Fibroblast of skin of left biceps (primary cell): ENCODE measurements around the gene MYO3A.
"Not testable (repeated sequence)": the region's sequence is repeated elsewhere in the genome, so short reads cannot be mapped to it uniquely, and the experiment has no call there.

Experiments
- DNase-seq, 2 experiments: peaks; one replicate each; pipeline ENCODE4 v3.0.0-alpha.2; 2013; ENCODE audit warnings: low read depth in 2 of 2

MYO3A gene

DNA sequence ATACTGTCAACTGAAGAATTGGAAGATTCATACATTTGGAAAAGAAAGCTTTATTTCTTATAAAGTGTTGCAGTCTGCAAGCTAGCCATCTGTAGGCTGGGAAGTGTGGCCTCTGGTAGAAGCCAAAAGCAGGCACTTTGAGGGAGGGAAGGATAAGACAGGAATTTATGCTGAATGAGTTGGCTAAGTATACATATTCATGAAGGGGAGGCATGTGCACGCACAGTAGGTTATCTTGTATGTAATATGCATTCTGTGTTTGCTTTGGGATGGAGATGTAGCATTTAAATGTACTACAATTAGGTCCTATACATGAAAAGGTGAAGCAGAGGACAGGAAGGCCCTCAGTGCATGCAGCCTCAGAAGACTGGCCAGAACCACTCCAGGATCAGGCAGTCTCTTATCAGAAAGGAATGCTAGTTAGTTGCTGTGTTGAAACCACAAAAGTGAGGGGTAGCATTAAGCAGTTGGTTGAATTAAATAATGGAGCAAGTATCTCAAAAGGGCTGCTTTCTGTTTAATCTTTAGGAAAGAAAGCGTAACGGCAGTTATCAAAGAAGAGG lies 40.9 kb downstream of the MYO3A start:
- DNase-seq: no peak

DNA sequence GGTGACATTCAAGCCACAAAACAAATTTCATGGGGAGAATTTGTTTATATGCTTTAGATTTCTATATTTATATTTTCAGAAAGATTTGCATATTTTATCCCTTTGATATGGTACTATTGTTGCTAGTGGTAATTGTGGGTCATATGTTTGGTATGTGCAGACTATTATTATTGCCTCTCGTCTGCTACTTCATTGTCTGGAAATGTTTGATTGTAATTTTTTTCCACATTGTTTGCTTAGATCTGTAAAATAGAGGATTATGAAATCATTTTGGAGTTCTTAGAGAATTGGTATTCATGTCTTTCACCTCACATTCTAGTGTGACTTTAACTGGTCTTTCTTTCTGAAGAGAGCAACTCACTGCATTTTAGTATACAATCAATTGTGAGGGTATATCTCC lies 44.7 kb downstream of the MYO3A start:
- DNase-seq: no peak

DNA sequence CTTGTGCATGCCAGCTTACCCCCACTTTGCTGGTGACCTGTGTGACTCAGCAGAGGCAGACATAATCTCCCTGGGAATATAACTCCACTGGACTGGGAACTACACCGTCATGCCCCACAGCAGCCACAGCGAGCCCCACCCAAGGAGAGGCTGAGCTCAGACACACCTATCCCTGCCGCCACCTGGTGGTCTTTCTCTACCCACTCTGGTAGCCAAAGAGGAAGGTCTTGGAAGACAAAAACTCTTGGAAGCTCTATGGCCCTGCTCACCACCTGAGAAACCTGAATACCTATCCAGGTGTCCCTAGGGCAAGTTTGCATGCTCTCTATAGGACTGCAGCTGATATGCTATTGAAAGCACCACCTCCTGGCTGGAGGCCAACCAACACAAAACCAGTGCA lies 48.1 kb downstream of the MYO3A start:
- no peak for DNase-seq

DNA sequence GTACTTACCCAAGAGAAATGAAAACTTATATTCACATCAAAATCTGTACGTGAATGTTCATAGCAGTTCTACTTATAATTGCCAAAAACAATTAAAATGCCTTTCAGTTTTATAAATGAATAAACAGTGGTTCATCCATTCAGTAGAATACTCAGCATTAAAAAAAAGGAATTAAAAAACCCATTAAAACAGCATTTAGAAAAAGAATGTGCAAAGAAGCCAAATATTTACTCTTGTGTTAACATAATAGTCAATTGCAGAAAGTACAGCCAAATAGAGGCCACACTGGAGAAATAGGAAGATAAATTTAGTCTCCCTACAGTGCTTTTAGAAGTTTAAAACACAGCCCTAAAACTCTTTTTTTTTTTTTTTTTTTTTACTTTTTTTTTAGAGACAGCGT lies 54.6 kb downstream of the MYO3A start:
- no peak for DNase-seq

DNA sequence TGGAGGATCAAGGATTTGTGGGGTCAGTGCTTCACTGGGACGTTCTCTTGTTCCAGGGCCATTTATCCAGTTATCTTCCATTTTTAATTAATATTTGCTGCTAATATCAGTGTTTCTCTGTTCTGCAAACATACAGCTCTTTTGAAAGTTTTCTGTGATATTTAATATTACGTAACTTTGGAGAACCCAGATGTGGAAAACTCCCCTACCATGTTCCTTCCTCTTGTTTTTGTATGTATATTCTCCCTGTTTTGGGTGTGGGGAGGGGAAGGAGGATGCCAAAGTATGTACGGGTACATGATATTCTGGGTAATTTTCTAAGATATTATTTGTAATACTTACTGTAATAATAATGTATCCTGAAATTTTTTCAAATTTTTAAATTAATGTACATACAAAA lies 55.9 kb downstream of the MYO3A start:
- no peak for DNase-seq

DNA sequence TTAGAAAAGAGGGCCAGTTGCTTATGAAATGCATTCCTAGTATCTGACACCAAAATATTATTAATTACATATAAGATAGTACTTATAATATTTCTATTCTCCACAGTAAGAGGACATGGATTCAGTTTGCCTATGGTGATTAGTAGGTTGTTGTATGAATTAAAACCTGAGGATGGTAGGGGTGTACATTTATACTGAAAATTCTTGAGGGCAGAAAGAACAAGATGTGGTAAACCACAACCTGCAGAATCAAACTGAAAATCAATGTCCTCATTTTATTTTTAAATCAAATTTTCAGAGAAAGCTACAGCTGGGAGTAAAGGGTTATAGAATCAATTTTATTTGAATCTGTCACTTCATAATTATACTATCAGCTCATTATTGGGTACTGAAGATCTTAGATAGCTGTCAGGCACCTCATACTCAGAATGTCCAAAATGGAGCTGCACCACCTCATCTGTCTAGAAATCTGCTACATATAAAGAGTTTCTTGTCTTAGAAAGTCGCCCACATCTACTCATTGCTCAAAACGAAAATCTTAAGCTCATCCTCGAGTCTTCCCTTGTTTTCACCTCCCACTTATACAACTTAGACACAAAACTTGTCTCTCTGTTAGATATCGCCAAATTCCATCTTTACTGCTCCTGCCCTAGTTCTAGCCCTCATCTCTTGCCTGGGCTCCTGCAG lies 65.4 kb downstream of the MYO3A start:
- no peak for DNase-seq

DNA sequence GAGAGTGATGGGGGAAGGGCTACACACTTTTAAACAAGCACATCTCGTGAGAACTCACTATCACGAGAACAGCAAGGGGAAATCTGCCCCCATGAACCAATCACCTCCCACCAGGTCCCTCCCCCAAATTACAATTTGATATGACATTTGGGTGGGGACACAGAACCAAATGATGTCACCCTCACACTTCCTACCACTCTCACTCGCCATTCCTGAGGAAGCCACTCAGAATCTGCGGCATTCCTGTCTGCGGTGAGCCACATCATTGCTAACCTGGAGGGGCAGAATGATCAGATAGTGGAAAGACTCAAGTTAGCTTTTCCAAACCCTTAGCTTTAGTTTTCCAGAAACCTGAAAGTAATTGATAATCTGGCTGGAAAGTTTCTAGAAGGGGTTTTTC lies 66.9 kb downstream of the MYO3A start:
- no peak for DNase-seq

DNA sequence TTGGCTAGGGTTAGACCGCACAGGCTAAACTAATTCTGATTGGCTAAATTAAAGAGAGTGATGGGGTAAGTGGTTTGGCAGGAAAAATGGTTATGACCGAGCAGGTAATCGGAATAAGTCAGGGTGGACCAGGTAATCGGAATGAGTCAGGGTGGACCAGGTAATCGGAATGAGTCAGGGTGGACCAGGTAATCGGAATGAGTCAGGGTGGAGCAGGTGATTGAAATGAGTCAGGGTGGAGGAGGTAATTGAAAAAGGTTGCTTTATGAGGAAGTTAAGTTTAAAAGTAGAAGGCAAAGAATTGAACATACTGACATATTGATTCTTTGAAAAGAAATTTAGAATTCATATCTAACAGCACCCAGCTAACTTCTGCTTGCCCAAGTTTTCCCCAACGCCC lies 68.4 kb downstream of the MYO3A start:
- DNase-seq: not testable (repeated sequence)

DNA sequence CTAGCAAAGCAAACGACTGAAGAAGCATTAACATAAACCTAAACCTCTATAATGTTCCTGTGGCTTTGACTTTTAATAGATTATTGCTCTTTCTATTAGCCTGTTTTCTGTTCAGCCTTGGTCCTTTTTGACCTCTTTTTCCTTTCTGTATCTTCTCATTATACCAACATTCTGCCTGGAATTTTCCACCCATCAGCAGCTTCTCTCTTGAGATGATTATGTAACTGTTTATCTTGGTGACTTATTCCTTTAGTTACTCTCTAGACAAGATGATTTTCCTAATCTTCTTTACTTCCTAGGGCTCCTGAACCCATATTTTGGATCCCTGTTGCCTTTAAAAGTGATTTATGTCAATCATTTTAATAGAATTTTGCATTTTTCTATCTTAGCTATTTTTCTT lies 81.1 kb downstream of the MYO3A start:
- no peak for DNase-seq

DNA sequence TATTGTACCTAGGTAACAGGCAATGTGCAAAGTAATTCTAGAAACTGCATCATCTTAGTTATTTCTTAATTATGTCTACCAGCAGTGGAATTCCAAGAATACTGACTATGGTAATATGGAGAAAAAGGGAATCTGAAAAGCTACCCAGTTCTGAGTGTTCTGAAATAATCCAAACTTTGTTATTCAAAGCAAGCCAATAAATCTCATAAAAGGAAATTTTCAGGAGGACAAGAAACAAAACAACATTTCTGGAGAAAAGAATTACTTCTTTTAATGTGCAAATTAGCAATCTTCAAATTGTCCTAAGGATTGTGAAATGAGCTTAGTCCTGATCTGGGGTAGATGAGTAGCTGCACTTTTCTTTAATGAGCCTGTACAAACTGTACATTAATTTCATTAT lies 88.8 kb downstream of the MYO3A start:
- DNase-seq: no peak

DNA sequence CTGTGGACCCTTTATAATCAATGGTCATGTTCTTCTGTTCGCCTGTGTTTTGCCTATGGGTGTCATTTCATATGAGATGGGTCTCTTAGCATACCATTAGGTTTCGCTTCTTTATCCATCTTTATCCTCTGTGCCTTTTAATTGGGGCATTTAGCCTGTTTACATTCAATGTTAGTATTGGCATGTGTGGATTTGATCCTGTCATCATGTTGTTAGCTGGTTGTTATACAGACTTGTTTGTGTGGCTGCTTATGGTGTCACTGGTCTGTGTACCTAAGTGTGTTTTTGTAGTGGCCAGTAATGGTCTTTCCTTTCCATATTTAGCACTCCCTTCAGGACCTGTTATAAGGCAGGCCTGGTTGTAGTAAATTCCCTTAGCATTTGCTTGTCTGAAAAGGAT lies 90.3 kb downstream of the MYO3A start:
- DNase-seq: no peak

DNA sequence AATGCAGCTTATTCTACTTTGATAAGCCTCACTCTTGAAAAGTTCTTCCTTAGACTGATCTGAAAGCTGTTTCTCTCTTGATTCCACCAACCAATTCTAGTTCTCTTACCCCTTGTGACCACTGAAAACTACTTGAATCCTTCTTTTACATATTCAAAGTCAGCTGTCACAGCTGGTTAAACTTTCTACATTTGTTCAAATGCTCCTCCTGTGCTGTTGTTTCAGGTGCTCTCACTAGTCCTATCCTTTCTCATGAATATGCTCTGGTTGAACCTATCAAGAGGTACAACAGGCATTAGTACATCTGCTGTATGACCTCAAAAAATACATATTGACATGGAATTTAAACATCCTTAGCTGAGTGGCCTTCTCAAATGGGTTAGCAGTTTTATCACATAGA lies 91.5 kb downstream of the MYO3A start:
- no peak for DNase-seq

DNA sequence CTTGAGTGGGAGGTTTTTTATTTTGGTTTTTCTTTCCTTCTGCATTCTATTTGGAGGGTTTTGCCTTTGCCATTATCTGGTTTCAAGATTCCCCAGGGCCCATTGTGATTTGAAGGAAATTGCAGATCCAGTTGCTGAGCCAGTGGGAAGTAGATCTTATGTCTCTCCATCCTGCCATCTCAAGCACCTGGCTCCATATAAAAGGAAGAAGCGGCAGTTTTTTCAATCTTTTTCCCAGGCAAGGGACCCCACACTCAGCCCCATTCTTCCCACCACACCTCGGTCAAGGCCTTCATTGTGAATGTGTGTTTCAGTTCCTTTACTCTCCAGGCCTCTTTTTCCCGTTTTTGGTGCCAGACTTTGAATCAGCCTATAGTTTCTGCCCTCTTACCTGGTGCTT lies 95.8 kb downstream of the MYO3A start:
- no peak for DNase-seq

DNA sequence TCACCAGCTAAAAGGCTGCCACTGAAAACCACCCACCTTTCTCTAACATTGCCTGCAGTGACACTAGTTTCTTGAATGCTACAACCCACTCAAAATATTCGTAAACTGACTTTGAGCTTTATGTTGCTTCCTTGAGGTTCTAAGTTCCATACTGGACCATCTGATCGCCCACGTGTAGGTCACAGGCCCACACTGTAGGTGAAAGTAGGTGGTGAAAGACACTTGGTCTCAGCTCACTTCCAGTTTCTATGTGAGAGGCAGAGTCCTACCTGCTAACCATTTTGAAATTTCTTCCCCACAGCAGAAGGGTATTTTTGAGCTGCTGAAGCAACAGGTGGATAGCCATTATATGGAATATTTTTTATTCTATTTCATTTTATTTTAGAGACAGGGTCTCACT lies 97.3 kb downstream of the MYO3A start:
- no peak for DNase-seq

DNA sequence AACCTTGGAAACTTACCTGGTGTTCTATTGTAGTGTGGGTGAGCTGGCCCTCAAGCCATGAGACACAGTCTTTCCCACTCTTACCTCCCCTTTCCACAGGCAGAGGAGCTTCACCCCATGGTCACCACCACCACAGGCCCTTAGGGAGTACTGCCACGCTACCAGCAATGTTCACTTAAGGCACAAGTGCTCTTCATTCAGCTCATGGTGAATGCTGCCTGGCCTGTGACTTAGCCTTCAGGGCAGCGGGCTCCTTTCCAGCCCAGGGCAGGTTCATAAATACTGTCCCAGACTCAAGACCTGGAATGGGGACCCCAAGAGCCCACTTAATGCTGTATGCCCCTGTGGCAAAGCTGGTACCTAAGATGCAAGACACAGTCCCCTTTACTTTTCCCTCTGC lies 109.4 kb downstream of the MYO3A start:
- DNase-seq: no peak

DNA sequence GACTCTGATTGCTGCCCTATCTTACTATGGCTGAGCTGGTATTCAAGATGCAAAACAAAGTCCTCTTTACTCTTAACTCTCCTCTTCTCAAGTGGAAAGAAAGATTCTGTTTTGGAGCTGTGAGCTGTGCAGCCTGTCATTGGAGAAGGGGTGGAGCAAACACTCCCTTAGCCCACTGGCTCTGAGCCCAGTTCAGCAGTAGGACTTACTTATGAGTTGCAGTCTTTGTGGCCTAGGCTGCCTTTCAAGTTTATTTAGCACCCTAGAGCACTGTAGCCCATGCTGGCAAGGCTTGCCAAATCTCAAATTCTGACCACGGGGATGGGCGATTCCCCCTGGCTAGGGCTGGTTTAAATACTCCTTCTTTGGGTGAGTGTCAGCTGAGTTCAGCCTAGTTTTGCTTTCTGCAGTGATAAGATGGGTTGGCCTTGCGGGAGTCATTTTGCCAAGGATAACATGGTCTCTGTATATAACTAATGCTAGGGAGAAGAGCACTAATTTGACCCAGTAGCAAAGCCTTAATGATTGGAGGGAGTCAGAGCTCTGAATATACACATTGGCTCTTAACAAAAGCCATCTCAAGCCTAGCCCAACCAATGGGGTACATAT lies 110.2 kb downstream of the MYO3A start:
- DNase-seq: no peak

DNA sequence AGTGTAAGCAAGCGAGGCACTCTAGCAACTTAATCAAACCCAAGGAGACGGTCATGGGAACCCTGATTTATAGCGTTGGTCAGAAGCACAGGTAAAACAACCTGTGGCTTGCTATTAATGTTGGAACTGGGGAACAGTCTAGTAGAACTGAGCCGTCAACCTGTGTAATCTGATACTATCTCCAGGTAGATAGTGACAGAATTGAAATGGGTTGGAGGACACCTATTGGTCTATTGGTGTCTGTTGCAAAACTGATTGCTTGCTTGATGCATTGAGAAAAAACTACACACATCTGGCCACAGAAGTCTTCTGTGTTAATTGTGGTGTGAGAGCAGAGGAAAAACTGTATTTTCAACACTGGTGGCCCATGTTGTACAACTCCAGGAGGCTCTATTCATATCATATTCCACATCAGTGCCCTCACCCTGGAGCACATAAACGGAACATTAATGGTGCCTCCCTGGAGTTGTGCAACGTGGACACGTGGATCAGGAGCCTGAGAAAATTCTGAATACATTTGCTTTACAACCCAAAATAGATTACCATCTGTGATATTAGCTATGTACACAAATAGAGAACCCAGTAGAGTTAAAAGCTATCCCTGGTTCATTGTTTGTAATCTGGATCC lies 112.2 kb downstream of the MYO3A start:
- DNase-seq: no peak

DNA sequence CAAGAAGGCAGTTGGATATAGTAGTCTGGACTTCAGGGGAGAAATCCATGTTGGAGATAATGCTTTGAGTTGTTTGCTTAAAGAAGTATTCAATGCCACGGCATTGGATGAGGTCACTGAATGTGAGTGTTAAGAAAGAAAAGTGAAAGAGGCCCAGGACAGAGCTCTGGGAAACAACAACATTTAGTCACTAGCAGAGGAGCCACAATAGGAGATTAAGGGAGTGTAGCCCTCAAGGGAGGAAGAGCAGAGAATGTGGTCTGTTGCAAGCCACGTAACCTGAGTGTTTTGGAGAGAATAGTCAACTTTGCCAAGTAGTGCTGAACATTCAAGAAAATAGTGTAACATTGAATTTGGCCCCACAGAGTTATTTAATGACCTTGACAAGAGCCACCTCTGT lies 114.7 kb downstream of the MYO3A start:
- no peak for DNase-seq

DNA sequence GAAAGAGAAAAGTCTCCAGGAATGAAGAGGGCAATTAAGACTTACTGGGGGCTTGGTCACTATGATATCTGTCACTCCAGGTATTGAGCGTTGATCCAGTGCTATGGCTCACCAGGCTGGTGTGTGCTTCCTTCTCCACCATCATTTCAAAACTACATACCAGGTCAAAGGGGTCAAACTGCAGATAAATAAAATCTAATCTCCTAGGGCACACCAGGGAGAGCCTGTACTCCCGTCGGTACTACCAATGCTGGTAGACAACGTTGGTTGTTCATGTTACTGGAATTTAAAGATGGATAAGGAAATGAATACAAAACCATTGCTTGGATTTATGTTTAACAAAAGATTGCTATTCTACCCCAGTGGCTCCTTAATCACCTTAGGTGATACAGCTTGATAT lies 118.3 kb downstream of the MYO3A start:
- no peak for DNase-seq

DNA sequence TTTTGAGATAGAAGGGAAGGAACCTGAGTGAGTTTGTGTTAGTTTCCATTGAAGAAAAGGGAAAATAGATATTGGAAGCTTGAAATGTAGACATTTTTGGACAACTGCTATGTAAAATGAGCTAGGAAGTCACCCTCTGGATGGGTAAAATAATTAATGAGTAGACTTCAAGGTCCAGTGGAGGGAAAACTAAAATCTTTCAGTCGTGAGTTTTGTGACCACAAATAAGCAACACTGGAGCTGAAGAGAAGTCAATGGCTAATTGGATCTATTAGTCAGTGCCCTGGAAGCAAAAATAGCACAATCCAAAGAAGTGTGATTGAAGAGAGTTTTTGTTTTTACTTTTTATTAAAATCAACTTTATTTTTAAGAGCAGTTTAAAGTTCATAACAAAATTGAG lies 123.4 kb downstream of the MYO3A start:
- DNase-seq: no peak

DNA sequence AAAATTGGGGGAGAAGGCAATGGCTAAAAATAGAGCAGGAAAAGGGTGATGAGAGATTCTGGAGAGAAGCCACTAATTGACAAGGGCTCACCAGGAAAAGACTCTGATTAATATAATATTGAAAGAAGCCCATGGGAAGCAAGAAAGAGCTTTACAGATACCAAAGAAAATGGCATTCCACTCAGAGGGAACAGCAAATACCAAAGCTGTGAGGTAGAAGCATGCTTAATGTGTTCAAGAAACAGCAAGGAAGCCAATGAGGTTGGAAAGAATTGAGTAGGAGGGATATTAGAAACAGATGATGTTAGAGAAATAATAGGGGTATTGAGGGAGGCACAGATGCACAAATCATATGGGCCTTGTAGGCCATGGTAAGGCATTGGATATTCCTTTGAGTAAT lies 130.1 kb downstream of the MYO3A start:
- no peak for DNase-seq

DNA sequence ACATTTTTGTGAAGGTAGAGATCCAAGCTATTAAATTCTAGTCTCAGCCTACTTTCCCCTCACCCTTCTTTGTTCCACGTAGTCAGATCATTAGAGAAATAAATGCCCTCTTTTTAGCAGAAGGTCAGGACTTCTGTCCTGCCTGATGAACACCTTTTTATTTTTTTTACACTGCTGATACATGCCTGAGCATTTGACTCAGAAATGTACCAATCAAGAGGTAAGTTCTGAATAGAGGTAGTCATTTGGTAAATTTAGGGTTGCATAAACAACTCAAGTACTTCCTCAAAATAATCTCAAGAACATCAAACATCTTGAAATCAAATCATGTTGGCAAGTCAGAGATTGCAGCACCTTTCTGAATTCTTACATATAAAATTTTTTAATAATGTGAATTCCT lies 133.7 kb downstream of the MYO3A start:
- DNase-seq: no peak

DNA sequence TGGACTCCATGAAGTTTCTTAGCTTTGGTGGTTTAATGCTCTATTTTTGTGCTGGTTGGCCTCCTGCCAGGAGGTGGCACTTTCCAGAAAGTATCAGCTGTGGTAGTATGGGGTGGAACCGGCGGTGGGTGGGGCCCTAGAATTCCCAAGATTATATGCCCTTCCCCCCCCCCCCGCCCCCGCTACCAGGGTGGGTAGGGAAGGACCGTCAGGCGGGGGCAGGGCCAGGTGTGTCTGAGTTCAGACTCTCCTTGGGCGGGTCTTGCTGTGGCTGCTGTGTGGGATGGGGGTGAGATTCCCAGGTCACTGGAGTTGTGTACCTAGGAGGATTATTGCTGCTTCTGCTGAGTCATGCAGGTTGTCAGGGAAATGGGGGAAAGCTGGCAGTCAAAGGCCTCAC lies 146.9 kb downstream of the MYO3A start:
- not testable (repeated sequence) for DNase-seq
